Measurements from ENCODE around the gene TNPO1. TPM values are rescaled to one million over a fixed set of nuclear protein-coding genes. Genes with fewer than 3 reads are reported as not detected.

Gene TNPO1
- polyA plus RNA-seq, 2 of the 4 experiments (the other 2 are of a cell fraction), result 199 to 350 TPM

DNA sequence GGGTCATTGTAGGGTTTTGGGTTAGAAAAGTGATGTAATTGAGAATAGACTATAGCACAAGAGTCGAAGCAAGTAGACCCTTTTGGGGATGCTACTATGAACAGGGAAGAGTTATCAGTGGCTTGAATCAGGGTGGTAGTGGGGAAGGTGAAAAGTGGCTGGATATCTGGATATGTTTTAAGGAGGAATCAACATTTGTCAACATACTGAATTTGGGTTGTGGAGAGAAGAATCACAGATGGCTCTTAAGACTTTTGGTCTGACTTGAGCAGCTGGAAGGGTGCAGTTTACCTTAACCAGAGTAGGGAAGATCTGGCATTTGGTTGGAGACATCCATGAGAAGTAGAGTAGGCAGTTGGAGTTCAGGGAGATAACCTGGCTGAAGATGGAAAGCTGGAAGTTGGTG lies 100.9 kb downstream of the TNPO1 start:
- Histone ChIP-seq H3K4me1 (no peaks in the 10 kb centered on the region), H3K4me3 (no peak overlapping the region), H3K27ac (no peak overlapping the region), H3K4me2 (no peak overlapping the region), H3K9me3 (no peaks in the 10 kb centered on the region)
- 59% methylated on average over 1 of the region's 1 CpG for WGBS (ENCODE audit: missing lambda C conversion rate)
- ChIA-PET POLR2A (no interaction called here), CTCF (interaction anchor here (1.6 to 1.8 kb wide), 2 partner anchors 104 to 534 kb away, joined by 3 to 5 read pairs; no protein-coding TSS in a partner anchor)
- TF ChIP-seq JUN (IDR thresholded peaks at IDR 0.05) (0 out of 5 replicates have a peak, but pooled peaks of 1 of the 2 experiments have one; percentile 28), JUNB (IDR thresholded peaks at IDR 0.05) (no peak), FOSB (CRISPR knock-in tag; IDR thresholded peaks at IDR 0.05) (peak; percentile 86; the same call in 1 of the 2 replicates), HEYL (CRISPR knock-in tag; IDR thresholded peaks at IDR 0.05) (no peak), POLR2AphosphoS2 (conservative IDR thresholded peaks at IDR 0.05; ENCODE audit: low read length) (peak; percentile 78; the same call in 1 of the 2 replicates), TFCP2L1 (CRISPR knock-in tag; IDR thresholded peaks at IDR 0.05) (peak; percentile 57; the same call in 1 of the 2 replicates), KDM5A (IDR thresholded peaks at IDR 0.05) (no peak), RARB (CRISPR knock-in tag; IDR thresholded peaks at IDR 0.05) (peak; percentile 75)
- TF ChIP-seq, protein P1, sequence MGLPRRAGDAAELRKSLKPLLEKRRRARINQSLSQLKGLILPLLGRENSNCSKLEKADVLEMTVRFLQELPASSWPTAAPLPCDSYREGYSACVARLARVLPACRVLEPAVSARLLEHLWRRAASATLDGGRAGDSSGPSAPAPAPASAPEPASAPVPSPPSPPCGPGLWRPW (IDR thresholded peaks at IDR 0.05), result no peak
- FAIRE-seq, result no peak
- DNase-seq (ENCODE audit: low read depth in 1 of 2, low spot score in 1 of 2), result no peak
- ATAC-seq, result peak; percentile 5 to 12; a peak in 3 of 6 replicates

DNA sequence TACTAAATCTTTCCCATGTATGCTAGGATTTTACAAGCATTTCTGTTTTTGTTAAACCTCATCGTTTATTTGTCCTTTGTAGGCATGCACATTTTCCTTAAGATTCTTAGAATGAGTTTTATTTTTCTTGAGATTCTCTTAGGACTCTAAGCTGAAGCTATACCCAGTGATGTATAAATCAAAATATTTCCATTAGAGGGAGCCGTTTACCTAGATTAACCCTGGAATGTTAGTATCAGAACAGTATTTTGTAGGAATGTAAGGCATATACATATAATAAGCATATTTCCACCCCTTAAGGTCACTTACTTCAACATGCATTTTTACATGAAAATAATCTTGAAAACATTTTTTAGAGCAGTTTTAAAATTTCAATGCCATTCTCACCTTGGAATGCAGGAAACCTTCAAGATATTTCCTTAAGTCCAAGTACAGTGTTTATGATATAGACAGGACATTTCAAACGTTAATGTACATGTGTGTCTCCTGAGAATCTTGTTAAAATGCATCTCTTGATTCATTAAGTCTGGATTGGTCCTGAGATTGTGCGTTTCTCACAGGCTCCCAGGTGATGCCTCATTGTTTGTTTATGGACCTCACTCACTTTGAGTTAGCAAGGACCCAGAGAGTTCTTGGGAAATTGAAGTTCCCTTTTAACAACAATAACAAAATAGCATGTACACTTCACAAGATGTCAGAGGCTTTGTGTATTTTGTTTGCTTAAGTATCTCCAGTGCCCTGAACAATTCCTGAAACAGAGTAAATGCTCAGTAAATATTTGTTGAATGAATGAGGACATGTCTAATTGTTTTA lies 104.4 kb downstream of the TNPO1 start:
- H3K4me1 ChIP-seq, result no peaks in the 10 kb centered on the region
- ATAC-seq (peak; percentile 73 to 79), DNase-seq (ENCODE audit: low read depth in 1 of 2, low spot score in 1 of 2) (peak; percentile 33 to 47), FAIRE-seq (peak; percentile 84)
- POLR2A ChIA-PET, result interaction anchor here (1.4 kb wide), 1 partner anchor 35 kb away, joined by 6 read pairs; the partner anchor contains the start of gene FCHO2
- no peaks in the 10 kb centered on the region for H3K9me3 ChIP-seq
- no peak overlapping the region for H3K4me2 ChIP-seq
- H3K4me3 ChIP-seq, result no peak overlapping the region
- CTCF ChIA-PET, result interaction anchor here (0.8 to 2.6 kb wide), 8 partner anchors 10 to 530 kb away, joined by 3 to 6 read pairs (median 4); no protein-coding TSS in a partner anchor
- H3K27ac ChIP-seq, result no peak overlapping the region
- WGBS (ENCODE audit: missing lambda C conversion rate), result 6% methylated on average over 4 of the region's 4 CpGs
- TF ChIP-seq POLR2A (IDR thresholded peaks at IDR 0.05; ENCODE audit: low read length), result no peak
- no peak for TF ChIP-seq JUNB (IDR thresholded peaks at IDR 0.05)
- TF ChIP-seq EHF (CRISPR knock-in tag; IDR thresholded peaks at IDR 0.05), result no peak
- TF ChIP-seq HDAC2 (IDR thresholded peaks at IDR 0.05), result no peak
- no peak for TF ChIP-seq FOSB (CRISPR knock-in tag; IDR thresholded peaks at IDR 0.05)
- TF ChIP-seq, protein P2, sequence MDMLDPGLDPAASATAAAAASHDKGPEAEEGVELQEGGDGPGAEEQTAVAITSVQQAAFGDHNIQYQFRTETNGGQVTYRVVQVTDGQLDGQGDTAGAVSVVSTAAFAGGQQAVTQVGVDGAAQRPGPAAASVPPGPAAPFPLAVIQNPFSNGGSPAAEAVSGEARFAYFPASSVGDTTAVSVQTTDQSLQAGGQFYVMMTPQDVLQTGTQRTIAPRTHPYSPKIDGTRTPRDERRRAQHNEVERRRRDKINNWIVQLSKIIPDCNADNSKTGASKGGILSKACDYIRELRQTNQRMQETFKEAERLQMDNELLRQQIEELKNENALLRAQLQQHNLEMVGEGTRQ (IDR thresholded peaks at IDR 0.05), result no peak
- no peak for TF ChIP-seq EHMT2 (IDR thresholded peaks at IDR 0.05; ENCODE audit: low read depth)
- 0 out of 2 replicates have a peak, but pooled peaks have one; percentile 47 for TF ChIP-seq TFCP2L1 (CRISPR knock-in tag; IDR thresholded peaks at IDR 0.05)
- TF ChIP-seq NPAS2 (CRISPR knock-in tag; IDR thresholded peaks at IDR 0.05; ENCODE audit: borderline replicate concordance), result no peak
- TF ChIP-seq ZSCAN20 (CRISPR knock-in tag; IDR thresholded peaks at IDR 0.05), result no peak
- no peak for TF ChIP-seq RCOR1 (IDR thresholded peaks at IDR 0.05; ENCODE audit: low read depth, low read length)
- TF ChIP-seq KDM1A (IDR thresholded peaks at IDR 0.05; ENCODE audit: low read depth), result no peak
- TF ChIP-seq SMC3 (IDR thresholded peaks at IDR 0.05), result peak; percentile 56; the same call in 2 of the 3 replicates
- TF ChIP-seq HEYL (CRISPR knock-in tag; IDR thresholded peaks at IDR 0.05), result no peak
- TF ChIP-seq, protein P3, sequence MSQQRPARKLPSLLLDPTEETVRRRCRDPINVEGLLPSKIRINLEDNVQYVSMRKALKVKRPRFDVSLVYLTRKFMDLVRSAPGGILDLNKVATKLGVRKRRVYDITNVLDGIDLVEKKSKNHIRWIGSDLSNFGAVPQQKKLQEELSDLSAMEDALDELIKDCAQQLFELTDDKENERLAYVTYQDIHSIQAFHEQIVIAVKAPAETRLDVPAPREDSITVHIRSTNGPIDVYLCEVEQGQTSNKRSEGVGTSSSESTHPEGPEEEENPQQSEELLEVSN (IDR thresholded peaks at IDR 0.05; ENCODE audit: borderline replicate concordance, low read depth), result no peak
- no peak for TF ChIP-seq ESRRA (IDR thresholded peaks at IDR 0.05; ENCODE audit: borderline replicate concordance, low read length)
- TF ChIP-seq, protein P4, sequence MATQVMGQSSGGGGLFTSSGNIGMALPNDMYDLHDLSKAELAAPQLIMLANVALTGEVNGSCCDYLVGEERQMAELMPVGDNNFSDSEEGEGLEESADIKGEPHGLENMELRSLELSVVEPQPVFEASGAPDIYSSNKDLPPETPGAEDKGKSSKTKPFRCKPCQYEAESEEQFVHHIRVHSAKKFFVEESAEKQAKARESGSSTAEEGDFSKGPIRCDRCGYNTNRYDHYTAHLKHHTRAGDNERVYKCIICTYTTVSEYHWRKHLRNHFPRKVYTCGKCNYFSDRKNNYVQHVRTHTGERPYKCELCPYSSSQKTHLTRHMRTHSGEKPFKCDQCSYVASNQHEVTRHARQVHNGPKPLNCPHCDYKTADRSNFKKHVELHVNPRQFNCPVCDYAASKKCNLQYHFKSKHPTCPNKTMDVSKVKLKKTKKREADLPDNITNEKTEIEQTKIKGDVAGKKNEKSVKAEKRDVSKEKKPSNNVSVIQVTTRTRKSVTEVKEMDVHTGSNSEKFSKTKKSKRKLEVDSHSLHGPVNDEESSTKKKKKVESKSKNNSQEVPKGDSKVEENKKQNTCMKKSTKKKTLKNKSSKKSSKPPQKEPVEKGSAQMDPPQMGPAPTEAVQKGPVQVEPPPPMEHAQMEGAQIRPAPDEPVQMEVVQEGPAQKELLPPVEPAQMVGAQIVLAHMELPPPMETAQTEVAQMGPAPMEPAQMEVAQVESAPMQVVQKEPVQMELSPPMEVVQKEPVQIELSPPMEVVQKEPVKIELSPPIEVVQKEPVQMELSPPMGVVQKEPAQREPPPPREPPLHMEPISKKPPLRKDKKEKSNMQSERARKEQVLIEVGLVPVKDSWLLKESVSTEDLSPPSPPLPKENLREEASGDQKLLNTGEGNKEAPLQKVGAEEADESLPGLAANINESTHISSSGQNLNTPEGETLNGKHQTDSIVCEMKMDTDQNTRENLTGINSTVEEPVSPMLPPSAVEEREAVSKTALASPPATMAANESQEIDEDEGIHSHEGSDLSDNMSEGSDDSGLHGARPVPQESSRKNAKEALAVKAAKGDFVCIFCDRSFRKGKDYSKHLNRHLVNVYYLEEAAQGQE (IDR thresholded peaks at IDR 0.05), result no peak
- TF ChIP-seq GATA3 (IDR thresholded peaks at IDR 0.05; ENCODE audit: borderline replicate concordance), result no peak
- TF ChIP-seq, protein P5, sequence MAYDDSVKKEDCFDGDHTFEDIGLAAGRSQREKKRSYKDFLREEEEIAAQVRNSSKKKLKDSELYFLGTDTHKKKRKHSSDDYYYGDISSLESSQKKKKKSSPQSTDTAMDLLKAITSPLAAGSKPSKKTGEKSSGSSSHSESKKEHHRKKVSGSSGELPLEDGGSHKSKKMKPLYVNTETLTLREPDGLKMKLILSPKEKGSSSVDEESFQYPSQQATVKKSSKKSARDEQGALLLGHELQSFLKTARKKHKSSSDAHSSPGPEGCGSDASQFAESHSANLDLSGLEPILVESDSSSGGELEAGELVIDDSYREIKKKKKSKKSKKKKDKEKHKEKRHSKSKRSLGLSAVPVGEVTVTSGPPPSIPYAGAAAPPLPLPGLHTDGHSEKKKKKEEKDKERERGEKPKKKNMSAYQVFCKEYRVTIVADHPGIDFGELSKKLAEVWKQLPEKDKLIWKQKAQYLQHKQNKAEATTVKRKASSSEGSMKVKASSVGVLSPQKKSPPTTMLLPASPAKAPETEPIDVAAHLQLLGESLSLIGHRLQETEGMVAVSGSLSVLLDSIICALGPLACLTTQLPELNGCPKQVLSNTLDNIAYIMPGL (CRISPR knock-in tag; IDR thresholded peaks at IDR 0.05; ENCODE audit: borderline replicate concordance), result no peak
- no peak for TF ChIP-seq POLR2AphosphoS2 (conservative IDR thresholded peaks at IDR 0.05; ENCODE audit: low read length)
- TF ChIP-seq RFX5 (IDR thresholded peaks at IDR 0.05), result no peak
- TF ChIP-seq, protein P6, sequence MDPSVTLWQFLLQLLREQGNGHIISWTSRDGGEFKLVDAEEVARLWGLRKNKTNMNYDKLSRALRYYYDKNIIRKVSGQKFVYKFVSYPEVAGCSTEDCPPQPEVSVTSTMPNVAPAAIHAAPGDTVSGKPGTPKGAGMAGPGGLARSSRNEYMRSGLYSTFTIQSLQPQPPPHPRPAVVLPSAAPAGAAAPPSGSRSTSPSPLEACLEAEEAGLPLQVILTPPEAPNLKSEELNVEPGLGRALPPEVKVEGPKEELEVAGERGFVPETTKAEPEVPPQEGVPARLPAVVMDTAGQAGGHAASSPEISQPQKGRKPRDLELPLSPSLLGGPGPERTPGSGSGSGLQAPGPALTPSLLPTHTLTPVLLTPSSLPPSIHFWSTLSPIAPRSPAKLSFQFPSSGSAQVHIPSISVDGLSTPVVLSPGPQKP (IDR thresholded peaks at IDR 0.05; ENCODE audit: low read depth, low read length), result no peak

Data from A549 (cell line).